GM19023 (cell line): ENCODE results near the gene MPPED2.

ENCODE experiments used
- ATAC-seq: cut with Tn5 transposase; IDR thresholded peaks from one replicate; pipeline ENCODE4 v1.9.1; 2021; ENCODE audit warnings: mild to moderate bottlenecking, moderate library complexity; ENCODE audit not compliant: unreplicated experiment

The MPPED2 gene

GRCh38 chr11:30455025-30455424 is 131.1 kb downstream of the MPPED2 start:
- no peak for ATAC-seq

DNA sequence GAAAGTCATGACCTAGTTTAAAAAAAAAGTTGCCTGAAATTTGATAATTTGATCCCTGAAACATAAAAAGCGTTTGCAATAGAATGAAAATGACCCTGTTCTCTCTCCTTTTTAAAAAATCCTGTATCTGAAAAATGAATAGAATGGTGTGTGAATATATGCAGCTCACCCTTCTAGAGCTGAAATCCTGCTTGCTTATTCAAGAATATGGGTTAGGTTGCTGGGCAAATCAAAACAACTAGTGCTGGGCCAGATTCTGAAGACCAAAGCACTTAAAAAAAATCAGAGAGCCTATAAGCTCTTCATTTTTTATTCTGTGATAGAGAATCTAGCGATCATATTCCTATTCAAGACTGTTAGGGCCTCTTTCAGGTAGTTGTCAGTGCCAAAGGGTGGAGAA is 131.6 kb downstream of the MPPED2 start:
- no peak for ATAC-seq

GRCh38 chr11:30454111-30454510 is 132.0 kb downstream of the MPPED2 start:
- no peak for ATAC-seq

GRCh38 chr11:30453705-30454104 is 132.4 kb downstream of the MPPED2 start:
- ATAC-seq, result no peak

DNA sequence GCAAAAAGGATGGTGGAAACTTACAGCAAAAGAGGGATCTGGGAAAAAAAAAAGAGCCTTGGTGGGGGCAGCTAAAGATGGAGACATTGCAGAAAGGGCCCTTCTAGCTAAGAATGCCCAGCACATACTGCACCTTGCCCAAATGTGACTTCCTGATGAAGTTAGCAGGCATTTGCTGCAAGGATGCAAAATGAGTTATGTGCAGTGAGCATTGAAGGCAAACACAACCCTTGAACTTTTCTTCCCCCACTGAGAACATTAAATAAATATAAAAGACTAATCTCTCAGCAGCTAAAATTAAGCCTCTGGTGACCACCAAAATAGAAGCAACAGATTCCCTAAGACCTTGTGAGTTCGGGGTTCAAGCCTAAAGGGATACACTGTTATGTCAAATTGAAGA is 133.3 kb downstream of the MPPED2 start:
- ATAC-seq, result no peak

GRCh38 chr11:30452114-30452513 is 134.0 kb downstream of the MPPED2 start:
- no peak for ATAC-seq

DNA sequence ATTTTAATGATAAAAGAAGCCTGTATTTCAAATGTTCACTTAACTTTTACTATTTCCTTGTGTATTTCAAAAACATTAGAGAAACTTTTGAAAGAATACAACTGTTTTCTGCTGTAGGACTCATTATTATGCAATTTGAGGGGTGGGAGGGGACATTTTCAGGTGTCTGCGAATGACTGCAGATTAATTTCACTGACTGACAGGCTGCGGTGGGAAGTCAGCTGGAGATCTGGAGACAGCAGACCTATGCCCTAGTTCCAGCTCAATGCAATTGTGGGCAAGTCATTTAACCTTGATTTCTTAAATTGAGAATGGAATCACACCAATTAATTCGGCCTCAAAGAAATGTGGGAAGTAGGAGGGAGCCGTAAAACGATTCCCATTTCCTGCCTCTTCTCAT is 134.5 kb downstream of the MPPED2 start:
- no peak for ATAC-seq

DNA sequence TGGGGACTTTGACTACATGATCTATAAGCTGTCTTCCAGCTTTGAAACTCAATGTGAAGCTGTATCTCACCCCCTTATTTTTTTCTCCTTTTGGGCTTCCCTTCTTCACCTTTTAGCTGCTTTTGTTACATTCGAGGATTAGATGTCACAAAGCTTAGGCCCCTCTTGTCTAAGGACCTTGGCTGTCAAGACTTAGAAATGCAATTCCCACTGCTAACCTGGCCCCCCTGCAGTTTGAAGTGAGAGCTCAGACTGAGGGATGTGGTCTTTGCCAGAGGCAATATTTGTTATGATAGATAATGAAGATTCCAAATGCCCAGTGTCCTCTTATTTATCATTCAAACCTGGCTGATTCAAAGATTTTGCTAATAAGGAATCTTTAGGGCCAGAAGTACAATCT is 135.0 kb downstream of the MPPED2 start:
- no peak for ATAC-seq

- ATAC-seq, result no peak
Observed at GRCh38 chr11:30447058-30447640, 139.0 kb downstream of the MPPED2 start.

- no peak for ATAC-seq
Observed at GRCh38 chr11:30446520-30446919, 139.6 kb downstream of the MPPED2 start.

- ATAC-seq, result no peak
Observed at GRCh38 chr11:30445056-30445455, 141.1 kb downstream of the MPPED2 start.

GRCh38 chr11:30440510-30440909 is 145.6 kb downstream of the MPPED2 start:
- ATAC-seq, result no peak

DNA sequence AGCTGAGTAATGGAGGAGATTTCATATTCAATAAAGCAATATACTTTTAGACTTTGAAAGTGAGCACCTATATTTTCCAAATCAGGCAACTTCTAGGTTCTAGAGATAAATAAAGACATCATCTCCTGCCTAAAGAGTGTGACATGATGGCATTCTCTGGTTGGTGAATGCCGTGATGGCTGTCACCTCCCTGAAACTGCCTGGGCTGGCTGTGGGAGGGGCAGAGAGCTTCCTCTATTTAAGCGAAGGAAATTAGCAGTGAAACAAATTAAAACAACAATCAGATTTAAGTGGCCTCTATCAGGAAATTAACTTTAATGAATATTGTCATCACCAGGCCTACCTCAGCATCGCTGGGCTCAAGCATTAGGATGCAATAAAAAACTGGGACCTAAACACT is 149.4 kb downstream of the MPPED2 start:
- ATAC-seq, result no peak

DNA sequence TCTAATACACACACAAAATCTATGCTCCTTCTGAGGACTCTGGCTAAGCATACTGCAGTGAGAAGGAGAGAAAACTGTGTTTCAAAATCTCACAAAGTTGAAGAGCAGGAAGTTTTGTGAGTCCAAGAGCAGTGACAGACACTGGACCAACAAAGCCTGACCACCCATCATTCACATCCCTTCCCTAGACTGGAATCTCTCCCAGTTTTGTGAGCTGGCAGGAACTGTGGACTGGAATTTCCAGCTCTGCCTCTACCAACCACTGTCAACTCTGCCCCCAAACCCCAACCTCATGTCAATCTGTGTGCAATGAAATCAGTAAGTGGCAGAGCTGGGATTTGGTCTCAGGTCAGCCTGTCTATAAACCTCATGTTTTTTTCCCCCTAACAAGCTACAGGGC is 150.7 kb downstream of the MPPED2 start:
- no peak for ATAC-seq

DNA sequence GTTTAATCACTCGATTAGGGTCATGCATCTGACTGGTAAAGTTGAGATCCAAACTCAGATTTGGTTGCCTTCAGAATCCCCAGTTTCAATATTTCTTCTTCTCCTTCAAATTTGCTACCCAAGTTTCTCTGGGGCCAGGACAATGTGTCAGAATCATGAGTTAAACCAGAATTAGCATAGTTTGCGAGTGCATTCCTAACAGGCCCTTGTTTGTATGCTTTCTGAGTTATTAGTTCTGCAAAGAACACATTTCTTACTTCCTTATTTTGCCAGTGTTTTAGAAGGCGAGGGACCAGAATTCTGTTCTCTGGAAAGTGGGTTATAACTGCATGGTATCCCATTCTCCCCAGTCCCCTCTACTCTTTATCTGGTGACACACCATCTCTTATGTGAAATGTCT is 151.3 kb downstream of the MPPED2 start:
- ATAC-seq, result no peak

GRCh38 chr11:30433831-30434230 is 152.3 kb downstream of the MPPED2 start:
- no peak for ATAC-seq

DNA sequence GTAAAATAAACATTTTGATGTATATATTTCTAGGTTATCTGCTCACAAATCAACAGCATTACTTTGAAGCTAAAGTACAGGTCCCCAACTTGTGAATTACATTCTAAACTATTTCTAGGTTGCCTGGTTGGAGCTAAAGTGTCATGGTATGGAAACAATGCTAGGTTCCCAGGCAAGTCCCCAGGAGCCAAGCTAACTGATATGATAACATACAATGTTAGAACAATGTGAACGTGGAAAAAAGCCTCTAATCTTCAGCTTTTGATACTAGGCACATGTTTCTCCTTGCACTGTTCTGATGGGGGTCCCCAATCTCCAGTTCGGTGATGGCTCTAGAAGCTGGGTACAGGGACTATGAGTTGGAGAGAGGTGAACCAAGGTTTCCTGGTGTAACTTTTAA is 153.4 kb downstream of the MPPED2 start:
- no peak for ATAC-seq

- ATAC-seq, result no peak
Observed at GRCh38 chr11:30432178-30432577, 154.0 kb downstream of the MPPED2 start.

- no peak for ATAC-seq
Observed at GRCh38 chr11:30431127-30431814, 154.9 kb downstream of the MPPED2 start.

GRCh38 chr11:30429550-30429949 is 156.6 kb downstream of the MPPED2 start:
- no peak for ATAC-seq

GRCh38 chr11:30426781-30427180 is 159.4 kb downstream of the MPPED2 start:
- ATAC-seq, result no peak

DNA sequence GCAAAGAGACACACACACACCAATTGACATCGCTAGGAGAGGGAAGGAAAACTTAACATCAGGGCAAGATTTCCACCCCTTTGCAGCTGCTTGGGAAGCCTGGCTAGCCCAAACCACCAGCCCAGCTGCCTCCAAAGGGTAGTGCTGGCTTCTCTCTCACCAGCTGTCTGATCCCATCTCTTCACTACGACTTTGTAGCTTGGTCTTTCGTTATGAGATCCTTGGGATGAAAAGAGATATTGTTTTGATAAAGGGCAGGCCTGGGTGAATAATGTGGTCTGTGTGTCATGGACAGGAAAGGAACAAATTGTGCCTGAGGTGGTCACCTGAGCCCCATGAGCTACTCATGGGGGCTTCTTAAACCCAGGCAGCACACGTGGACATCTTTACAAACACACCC is 161.3 kb downstream of the MPPED2 start:
- ATAC-seq, result no peak

DNA sequence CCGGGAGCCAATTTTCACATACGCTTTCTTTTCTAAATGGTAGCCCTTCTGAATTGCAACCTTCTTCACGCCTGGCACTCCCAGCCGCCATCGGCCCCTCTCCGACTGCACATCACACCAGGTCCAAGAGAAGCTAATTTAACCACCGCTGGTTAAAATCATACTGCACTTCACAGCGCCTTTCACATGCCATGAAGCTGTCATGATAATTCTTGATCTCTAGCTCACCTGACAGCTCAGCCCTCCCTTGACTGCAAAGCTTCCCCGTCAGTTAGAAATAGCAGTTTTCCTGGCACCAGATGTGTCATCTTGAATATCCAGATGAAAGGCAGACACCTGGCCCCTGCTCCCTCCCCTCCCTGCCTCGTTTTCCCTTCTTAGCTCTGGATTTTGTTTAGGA is 161.8 kb downstream of the MPPED2 start:
- no peak for ATAC-seq
